Type B pancreatic cell (in vitro differentiated cells): ENCODE data around the gene FOSL1. TPM values are rescaled to one million over a fixed set of nuclear protein-coding genes. Genes with fewer than 3 reads are reported as not detected.

Experiments used
- DNase-seq: peaks from one replicate; pipeline ENCODE4 v3.0.0; 2021; ENCODE audit warnings: mixed read lengths; ENCODE audit not compliant: unreplicated experiment; ENCODE audit errors: extremely low spot score
- H3K27ac Mint-ChIP-seq: 2 replicates; pipeline ENCODE4 v1.8.0; 2021; ENCODE audit warnings: mild to moderate bottlenecking, mixed read lengths
- H3K27me3 Mint-ChIP-seq: 2 replicates; pipeline ENCODE4 v1.8.0; 2021; ENCODE audit warnings: mixed read lengths
- H3K36me3 Mint-ChIP-seq: 2 replicates; pipeline ENCODE4 v1.8.0; 2021; ENCODE audit warnings: mixed read lengths
- H3K4me1 Mint-ChIP-seq: one replicate; pipeline ENCODE4 v1.8.0; 2021; ENCODE audit warnings: mixed read lengths; ENCODE audit not compliant: unreplicated experiment
- H3K4me3 Mint-ChIP-seq: 2 replicates; pipeline ENCODE4 v1.8.0; 2021; ENCODE audit warnings: mild to moderate bottlenecking, mixed read lengths
- H3K9me3 Mint-ChIP-seq: 2 replicates; pipeline ENCODE4 v1.8.0; 2021; ENCODE audit warnings: mixed read lengths
- total RNA-seq: library from RNA; stranded (reverse); gene quantifications from 2 replicates; pipeline ENCODE4 v1.2.1, GENCODE V29; 2021; ENCODE audit warnings: low replicate concordance
- TF ChIP-seq, protein P1 (sequence below): fragments of 200-600 bp; sonication (generic); conservative IDR thresholded peaks from 2 replicates; pipeline ENCODE4 v1.5.0; 2021; ENCODE audit warnings: antibody characterized with exemption, mild to moderate bottlenecking

FOSL1 gene
- total RNA-seq, 1 donor from 2014 or later, result 2.1 TPM

DNA sequence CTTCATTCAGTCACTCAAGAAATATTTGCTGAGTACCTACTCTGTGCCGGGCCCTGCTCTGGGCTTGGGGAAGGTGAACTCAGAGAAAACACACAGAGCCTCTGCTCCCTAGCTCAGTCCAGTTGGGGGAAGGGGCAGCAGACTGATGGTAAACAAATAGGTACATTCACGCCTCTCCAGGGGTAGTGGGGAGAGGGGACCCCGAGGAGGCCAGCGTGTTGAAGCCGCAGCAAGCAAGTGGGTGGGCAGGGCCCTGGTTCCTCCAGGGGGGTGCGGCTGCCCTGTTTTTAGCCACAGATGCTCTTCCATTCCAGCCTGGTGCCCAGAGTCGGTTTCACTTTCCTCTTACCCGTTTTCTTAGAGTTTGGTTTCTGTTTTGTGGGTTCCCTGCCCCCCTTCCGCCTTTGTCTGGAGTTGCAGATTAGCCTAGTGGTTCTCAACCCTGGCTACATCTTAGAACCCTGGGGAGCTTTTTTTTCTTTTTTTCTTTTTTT, 27.8 kb upstream of the FOSL1 start:
- Mint-ChIP-seq H3K27ac (no peak overlapping the region), H3K4me3 (no peak overlapping the region), H3K27me3 (no peaks in the 10 kb centered on the region), H3K4me1 (no peaks in the 10 kb centered on the region), H3K9me3 (no peaks in the 10 kb centered on the region), H3K36me3 (no peaks in the 10 kb centered on the region)
- TF ChIP-seq, protein P1, sequence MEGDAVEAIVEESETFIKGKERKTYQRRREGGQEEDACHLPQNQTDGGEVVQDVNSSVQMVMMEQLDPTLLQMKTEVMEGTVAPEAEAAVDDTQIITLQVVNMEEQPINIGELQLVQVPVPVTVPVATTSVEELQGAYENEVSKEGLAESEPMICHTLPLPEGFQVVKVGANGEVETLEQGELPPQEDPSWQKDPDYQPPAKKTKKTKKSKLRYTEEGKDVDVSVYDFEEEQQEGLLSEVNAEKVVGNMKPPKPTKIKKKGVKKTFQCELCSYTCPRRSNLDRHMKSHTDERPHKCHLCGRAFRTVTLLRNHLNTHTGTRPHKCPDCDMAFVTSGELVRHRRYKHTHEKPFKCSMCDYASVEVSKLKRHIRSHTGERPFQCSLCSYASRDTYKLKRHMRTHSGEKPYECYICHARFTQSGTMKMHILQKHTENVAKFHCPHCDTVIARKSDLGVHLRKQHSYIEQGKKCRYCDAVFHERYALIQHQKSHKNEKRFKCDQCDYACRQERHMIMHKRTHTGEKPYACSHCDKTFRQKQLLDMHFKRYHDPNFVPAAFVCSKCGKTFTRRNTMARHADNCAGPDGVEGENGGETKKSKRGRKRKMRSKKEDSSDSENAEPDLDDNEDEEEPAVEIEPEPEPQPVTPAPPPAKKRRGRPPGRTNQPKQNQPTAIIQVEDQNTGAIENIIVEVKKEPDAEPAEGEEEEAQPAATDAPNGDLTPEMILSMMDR, result no peak
- no peak for DNase-seq

DNA sequence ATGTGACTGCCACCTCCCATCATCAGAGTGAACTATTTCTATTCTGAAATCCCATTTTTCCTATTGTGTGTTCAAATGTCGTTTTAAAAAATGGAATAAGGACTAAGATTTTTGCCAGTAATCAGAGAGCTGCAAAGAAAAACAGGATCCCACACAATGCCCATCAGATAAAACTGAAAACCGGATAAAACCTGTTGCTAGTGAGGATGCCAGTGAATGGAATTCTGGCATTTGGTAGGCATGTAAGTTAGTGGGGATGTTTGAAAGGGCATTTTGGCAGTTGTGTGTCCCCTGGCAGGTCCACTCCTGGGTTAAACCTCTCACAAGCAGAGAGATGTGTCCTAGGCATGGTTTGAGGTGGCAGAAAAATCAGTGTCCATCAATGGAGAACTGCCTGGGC, 25.2 kb upstream of the FOSL1 start:
- Mint-ChIP-seq H3K9me3 (no peaks in the 10 kb centered on the region), H3K36me3 (peaks cover 4% of the 10 kb centered on the region), H3K27me3 (no peaks in the 10 kb centered on the region), H3K4me3 (no peak overlapping the region), H3K27ac (no peak overlapping the region), H3K4me1 (no peaks in the 10 kb centered on the region)
- no peak for DNase-seq
- TF ChIP-seq, protein P1, result no peak

DNA sequence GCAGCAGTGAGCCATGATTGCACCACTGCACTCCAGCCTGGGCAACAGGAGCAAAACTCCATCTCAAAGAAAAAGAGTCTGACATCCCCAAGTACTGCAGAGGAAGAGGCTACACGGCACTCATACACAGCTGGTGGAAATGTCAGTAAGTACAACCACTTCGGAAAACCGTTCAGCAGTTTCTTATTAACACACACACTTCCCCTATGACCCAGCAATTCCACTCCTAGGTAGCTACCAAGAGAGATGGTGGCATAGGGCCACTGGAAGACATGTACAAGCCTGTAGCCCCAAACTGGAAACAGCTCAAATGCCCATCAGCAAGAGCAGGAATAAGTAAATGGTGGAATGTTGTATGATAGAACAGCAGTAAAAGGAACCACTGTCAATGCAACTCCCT, 22.4 kb upstream of the FOSL1 start:
- Mint-ChIP-seq H3K27ac (no peak overlapping the region), H3K27me3 (no peaks in the 10 kb centered on the region), H3K4me1 (no peaks in the 10 kb centered on the region), H3K4me3 (peak overlapping the region; percentile 20), H3K36me3 (peaks cover 4% of the 10 kb centered on the region), H3K9me3 (no peaks in the 10 kb centered on the region)
- no peak for DNase-seq
- TF ChIP-seq, protein P1, result no peak

DNA sequence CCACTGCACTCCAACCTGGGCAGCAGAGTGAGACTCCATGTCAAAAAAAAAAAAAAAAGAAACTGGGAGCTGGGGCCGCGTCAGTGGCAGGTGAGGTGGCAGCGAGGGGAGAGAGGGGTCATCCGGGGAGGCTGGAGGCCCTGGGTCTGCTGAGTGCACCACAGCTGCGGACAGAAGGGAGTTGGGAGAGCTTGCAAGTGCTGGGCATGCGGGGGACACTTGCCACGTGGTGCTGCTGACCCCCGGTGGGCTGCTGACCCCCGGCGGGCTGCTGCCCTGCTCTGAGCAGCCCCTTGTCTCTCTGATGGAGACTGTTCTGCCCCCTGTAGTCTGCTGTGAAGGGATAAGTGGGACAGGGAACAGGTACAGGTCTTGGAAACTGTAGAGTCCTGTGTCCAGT, 21.7 kb upstream of the FOSL1 start:
- no peaks in the 10 kb centered on the region for H3K9me3 Mint-ChIP-seq
- no peak for DNase-seq
- H3K4me1 Mint-ChIP-seq, result peaks cover 4% of the 10 kb centered on the region
- H3K36me3 Mint-ChIP-seq, result peaks cover 4% of the 10 kb centered on the region
- peak overlapping the region; percentile 20 for H3K4me3 Mint-ChIP-seq
- H3K27ac Mint-ChIP-seq, result no peak overlapping the region
- TF ChIP-seq, protein P1, result no peak
- H3K27me3 Mint-ChIP-seq, result no peaks in the 10 kb centered on the region

DNA sequence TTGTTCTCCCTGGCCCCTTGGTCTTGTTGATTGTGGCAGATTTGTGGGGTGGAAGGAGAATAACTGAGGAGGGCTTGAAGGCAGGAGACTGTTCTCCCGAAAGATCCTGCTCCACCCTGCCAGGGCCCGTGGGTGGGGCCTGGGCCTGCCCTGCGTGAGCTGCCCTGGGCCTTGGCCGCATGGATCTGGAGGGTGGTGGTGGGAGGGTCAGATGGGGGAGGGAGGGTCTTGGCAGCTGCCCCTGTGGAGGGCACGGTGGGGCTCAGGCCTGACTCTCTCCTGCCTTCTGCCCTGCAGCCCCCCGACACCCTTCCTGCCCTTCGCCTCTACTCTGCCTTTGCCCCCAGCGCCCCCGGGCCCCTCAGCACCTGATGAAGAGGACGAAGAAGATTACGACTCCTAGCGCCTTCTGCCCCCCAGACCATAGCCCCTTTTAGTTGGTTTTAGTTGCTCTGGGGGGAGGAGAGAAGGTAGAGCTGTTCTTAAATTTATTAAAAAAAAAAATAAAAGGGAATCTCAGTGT, 20.9 kb upstream of the FOSL1 start:
- Mint-ChIP-seq H3K27ac (no peak overlapping the region), H3K9me3 (no peaks in the 10 kb centered on the region), H3K4me1 (peaks cover 10% of the 10 kb centered on the region), H3K36me3 (peaks cover 4% of the 10 kb centered on the region), H3K27me3 (no peaks in the 10 kb centered on the region), H3K4me3 (no peak overlapping the region)
- TF ChIP-seq, protein P1, result no peak
- DNase-seq, result no peak
